KMS-11 (cell line): ENCODE measurements around the gene CCDC28B.
A peak's percentile ranks its signal among the peaks of the same experiment; 100 is the strongest.

Experiments
- H2AFZ ChIP-seq: fragments of 200-600 bp; sonication (generic); 2 replicates; pipeline ENCODE4 v1.6.1; 2016; ENCODE audit warnings: antibody characterized with exemption, mixed run types, low read depth
- H3K27ac ChIP-seq: fragments of 200-600 bp; sonication (generic); 2 replicates; pipeline ENCODE4 v1.6.1; 2016; ENCODE audit warnings: mild to moderate bottlenecking, mixed run types
- H3K27me3 ChIP-seq: fragments of 200-600 bp; sonication (generic); 2 replicates; pipeline ENCODE4 v1.6.1; 2017; ENCODE audit warnings: mild to moderate bottlenecking, low read depth, mixed run types, moderate library complexity; ENCODE audit not compliant: insufficient read depth
- H3K36me3 ChIP-seq: fragments of 200-600 bp; sonication (generic); 2 replicates; pipeline ENCODE4 v1.6.1; 2017; ENCODE audit warnings: mild to moderate bottlenecking, mixed run types; ENCODE audit not compliant: insufficient read depth
- H3K4me1 ChIP-seq: fragments of 200-600 bp; sonication (generic); 2 replicates; pipeline ENCODE4 v1.6.1; 2016; ENCODE audit warnings: mild to moderate bottlenecking, low read depth, mixed run types; ENCODE audit not compliant: poor library complexity, severe bottlenecking
- H3K4me2 ChIP-seq: fragments of 200-600 bp; sonication (generic); 2 replicates; pipeline ENCODE4 v1.7.0; 2016; ENCODE audit warnings: mild to moderate bottlenecking, mixed run types
- H3K4me3 ChIP-seq: fragments of 200-600 bp; sonication (generic); IDR thresholded peaks from 2 replicates; pipeline ENCODE4 v1.6.1; 2017; ENCODE audit warnings: low read depth, low read length, mixed read lengths; ENCODE audit not compliant: insufficient read depth
- H3K79me2 ChIP-seq: fragments of 200-600 bp; sonication (generic); 2 replicates; pipeline ENCODE4 v1.6.1; 2016; ENCODE audit warnings: low read depth, mixed run types; ENCODE audit not compliant: insufficient read depth
- H3K9ac ChIP-seq: fragments of 200-600 bp; sonication (generic); 2 replicates; pipeline ENCODE4 v1.6.1; 2016; ENCODE audit warnings: mild to moderate bottlenecking, mixed run types
- H4K20me1 ChIP-seq: fragments of 200-600 bp; sonication (generic); 2 replicates; pipeline ENCODE4 v1.6.1; 2016; ENCODE audit warnings: mild to moderate bottlenecking, mixed run types; ENCODE audit not compliant: insufficient read depth
- TF ChIP-seq, protein P1 (sequence below): fragments of 200-600 bp; sonication (generic); conservative IDR thresholded peaks from 2 replicates; pipeline ENCODE4 v1.6.1; 2017; ENCODE audit warnings: low read depth, mild to moderate bottlenecking, antibody characterized with exemption, low read length, moderate library complexity, mixed read lengths

The CCDC28B gene

DNA sequence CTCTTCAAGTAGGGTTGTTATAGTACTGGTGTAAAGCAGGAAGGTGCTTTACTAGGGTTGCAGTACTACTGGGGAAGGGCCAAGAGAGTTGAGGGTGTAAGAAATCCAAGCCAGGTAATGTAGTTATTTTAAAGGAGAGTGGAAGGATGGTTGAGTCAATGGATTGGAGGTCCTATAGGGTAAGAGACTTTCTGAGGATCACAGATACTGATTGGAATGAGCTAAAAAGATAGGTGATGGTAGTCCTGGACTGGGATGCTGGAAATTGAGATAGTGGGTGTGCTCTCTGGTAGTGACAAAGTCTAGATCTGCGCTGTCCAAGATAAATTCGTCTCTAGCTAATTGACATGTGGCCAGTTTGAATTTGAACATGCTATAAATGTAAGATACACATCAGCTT is 13.9 kb upstream of the CCDC28B start:
- Histone ChIP-seq H3K27me3 (no peaks in the 10 kb centered on the region), H3K9ac (no peak overlapping the region), H3K27ac (no peak overlapping the region), H4K20me1 (no peaks in the 10 kb centered on the region; the same call in 1 of the 2 replicates), H3K4me3 (no peak overlapping the region), H3K36me3 (peaks cover 33% of the 10 kb centered on the region; the same call in 1 of the 2 replicates), H3K4me2 (no peak overlapping the region), H2AFZ (no peak overlapping the region), H3K79me2 (peaks cover 54% of the 10 kb centered on the region), H3K4me1 (peaks cover 42% of the 10 kb centered on the region)
- TF ChIP-seq, protein P1, sequence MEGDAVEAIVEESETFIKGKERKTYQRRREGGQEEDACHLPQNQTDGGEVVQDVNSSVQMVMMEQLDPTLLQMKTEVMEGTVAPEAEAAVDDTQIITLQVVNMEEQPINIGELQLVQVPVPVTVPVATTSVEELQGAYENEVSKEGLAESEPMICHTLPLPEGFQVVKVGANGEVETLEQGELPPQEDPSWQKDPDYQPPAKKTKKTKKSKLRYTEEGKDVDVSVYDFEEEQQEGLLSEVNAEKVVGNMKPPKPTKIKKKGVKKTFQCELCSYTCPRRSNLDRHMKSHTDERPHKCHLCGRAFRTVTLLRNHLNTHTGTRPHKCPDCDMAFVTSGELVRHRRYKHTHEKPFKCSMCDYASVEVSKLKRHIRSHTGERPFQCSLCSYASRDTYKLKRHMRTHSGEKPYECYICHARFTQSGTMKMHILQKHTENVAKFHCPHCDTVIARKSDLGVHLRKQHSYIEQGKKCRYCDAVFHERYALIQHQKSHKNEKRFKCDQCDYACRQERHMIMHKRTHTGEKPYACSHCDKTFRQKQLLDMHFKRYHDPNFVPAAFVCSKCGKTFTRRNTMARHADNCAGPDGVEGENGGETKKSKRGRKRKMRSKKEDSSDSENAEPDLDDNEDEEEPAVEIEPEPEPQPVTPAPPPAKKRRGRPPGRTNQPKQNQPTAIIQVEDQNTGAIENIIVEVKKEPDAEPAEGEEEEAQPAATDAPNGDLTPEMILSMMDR, result no peak

DNA sequence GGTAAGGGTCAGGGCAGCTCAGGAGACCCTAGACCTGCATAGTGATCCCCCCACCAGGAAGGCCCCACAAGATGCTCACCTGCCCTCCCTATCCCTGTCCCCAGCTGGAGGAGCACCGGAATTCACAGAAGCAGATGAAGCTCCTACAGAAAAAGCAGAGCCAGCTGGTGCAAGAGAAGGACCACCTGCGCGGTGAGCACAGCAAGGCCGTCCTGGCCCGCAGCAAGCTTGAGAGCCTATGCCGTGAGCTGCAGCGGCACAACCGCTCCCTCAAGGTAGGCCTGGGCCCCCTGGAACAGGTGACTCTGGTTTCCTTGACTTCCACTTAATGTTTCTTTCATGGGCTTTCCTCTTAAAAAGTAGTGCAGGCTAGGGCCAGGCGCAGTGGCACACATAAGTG is 12.5 kb upstream of the CCDC28B start:
- Histone ChIP-seq H3K9ac (no peak overlapping the region), H3K36me3 (peaks cover 26% of the 10 kb centered on the region; the same call in 1 of the 2 replicates), H3K4me2 (no peak overlapping the region), H3K27ac (no peak overlapping the region), H3K27me3 (no peaks in the 10 kb centered on the region), H4K20me1 (no peaks in the 10 kb centered on the region; the same call in 1 of the 2 replicates), H3K4me1 (peaks cover 34% of the 10 kb centered on the region), H3K4me3 (no peak overlapping the region), H3K79me2 (peaks cover 40% of the 10 kb centered on the region), H2AFZ (no peak overlapping the region)
- TF ChIP-seq, protein P1, result no peak

DNA sequence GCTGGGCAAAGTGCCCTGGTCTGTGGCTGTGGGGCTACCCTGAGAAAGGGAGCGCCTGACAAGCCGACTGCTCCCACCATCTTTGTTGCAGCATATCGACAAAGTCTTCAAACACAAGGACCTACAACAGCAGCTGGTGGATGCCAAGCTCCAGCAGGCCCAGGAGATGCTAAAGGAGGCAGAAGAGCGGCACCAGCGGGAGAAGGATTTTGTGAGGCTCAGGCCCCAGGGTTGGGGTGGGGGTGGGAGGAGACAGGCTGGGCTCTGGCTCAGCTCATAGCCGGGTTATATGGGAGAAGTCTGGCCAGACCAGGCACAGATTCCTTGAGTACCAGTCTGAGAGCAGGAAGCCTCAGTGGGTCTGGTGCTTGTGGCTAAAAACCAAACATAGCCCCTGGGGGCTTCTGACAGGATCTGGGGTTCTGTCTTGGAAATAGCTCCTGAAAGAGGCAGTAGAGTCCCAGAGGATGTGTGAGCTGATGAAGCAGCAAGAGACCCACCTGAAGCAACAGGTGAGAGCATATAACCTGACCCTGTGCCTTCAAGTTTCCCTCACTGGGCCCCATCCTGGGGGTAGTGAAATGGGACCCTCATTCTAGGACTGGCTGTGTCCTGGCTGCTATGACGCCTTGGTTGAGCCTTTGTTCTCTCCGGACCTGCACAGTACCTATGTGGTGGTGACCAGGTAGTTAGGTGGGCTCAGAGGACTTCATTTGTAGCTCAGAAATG is 8.0 kb upstream of the CCDC28B start:
- no peaks in the 10 kb centered on the region for H4K20me1 ChIP-seq
- TF ChIP-seq, protein P1, result no peak

DNA sequence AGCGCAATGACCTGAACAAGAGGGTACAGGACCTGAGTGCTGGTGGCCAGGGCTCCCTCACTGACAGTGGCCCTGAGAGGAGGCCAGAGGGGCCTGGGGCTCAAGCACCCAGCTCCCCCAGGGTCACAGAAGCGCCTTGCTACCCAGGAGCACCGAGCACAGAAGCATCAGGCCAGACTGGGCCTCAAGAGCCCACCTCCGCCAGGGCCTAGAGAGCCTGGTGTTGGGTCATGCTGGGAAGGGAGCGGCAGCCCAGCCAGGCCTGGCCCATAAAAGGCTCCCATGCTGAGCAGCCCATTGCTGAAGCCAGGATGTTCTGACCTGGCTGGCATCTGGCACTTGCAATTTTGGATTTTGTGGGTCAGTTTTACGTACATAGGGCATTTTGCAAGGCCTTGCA is 5.4 kb upstream of the CCDC28B start:
- H3K36me3 ChIP-seq, result peaks cover 15% of the 10 kb centered on the region; the same call in 1 of the 2 replicates
- no peaks in the 10 kb centered on the region for H3K79me2 ChIP-seq
- H2AFZ ChIP-seq, result no peak overlapping the region
- no peak overlapping the region for H3K9ac ChIP-seq
- no peaks in the 10 kb centered on the region for H4K20me1 ChIP-seq
- no peaks in the 10 kb centered on the region for H3K27me3 ChIP-seq
- H3K4me3 ChIP-seq, result no peak overlapping the region
- peak overlapping the region; percentile 60 for H3K4me2 ChIP-seq
- no peak overlapping the region for H3K27ac ChIP-seq
- TF ChIP-seq, protein P1, result no peak
- H3K4me1 ChIP-seq, result peaks cover 71% of the 10 kb centered on the region

More for the DNA sequence above, 8.0 kb upstream of the CCDC28B start:
- Histone ChIP-seq H3K4me1 (peaks cover 45% of the 10 kb centered on the region), H2AFZ (no peak overlapping the region), H3K79me2 (peaks cover under 1% of the 10 kb centered on the region; the same call in 1 of the 2 replicates), H3K9ac (no peak overlapping the region), H3K36me3 (peaks cover 18% of the 10 kb centered on the region; the same call in 1 of the 2 replicates), H3K4me2 (no peak overlapping the region), H3K27me3 (no peaks in the 10 kb centered on the region), H3K4me3 (no peak overlapping the region), H3K27ac (no peak overlapping the region)
